ENCODE data around the gene ADRB2. TPM values are rescaled to one million over a fixed set of nuclear protein-coding genes. Genes with fewer than 3 reads are reported as not detected.

Gene ADRB2
- total RNA-seq, 4 donors from 2014 or later = 2.2 to 9.2 (median 3.0) TPM

GRCh38 chr5:148847456-148847855, 21.0 kb downstream of the ADRB2 start:
- Histone ChIP-seq H3K9me3 (no peaks in the 10 kb centered on the region), H3K4me3 (no peak overlapping the region), H3K27ac (no peak overlapping the region), H3K4me1 (no peaks in the 10 kb centered on the region), H3K36me3 (no peaks in the 10 kb centered on the region), H3K27me3 (no peaks in the 10 kb centered on the region)
- DNase-seq = no peak
- TF ChIP-seq CTCF (IDR thresholded peaks at IDR 0.05) (no peak), POLR2A (IDR thresholded peaks at IDR 0.05) (no peak)
- intact Hi-C loops (cut with DNase I; ENCODE audit: low total_unique reads) = no loop called here

GRCh38 chr5:148848393-148849031, 22.1 kb downstream of the ADRB2 start:
- Histone ChIP-seq H3K9me3 (no peaks in the 10 kb centered on the region), H3K4me1 (no peaks in the 10 kb centered on the region), H3K4me3 (no peak overlapping the region), H3K36me3 (no peaks in the 10 kb centered on the region), H3K27me3 (no peaks in the 10 kb centered on the region), H3K27ac (no peak overlapping the region)
- no peak for DNase-seq
- TF ChIP-seq POLR2A (IDR thresholded peaks at IDR 0.05) = no peak
- TF ChIP-seq CTCF (IDR thresholded peaks at IDR 0.05) = no peak
- intact Hi-C loops (cut with DNase I; ENCODE audit: low total_unique reads) = no loop called here

- Histone ChIP-seq H3K9me3 (no peaks in the 10 kb centered on the region), H3K36me3 (no peaks in the 10 kb centered on the region), H3K27me3 (no peaks in the 10 kb centered on the region), H3K27ac (no peak overlapping the region), H3K4me1 (no peaks in the 10 kb centered on the region), H3K4me3 (no peak overlapping the region)
- intact Hi-C loops (cut with DNase I; ENCODE audit: low total_unique reads) = no loop called here
- TF ChIP-seq CTCF (IDR thresholded peaks at IDR 0.05) (no peak), POLR2A (IDR thresholded peaks at IDR 0.05) (no peak)
- no peak for DNase-seq
These were observed 23.1 kb downstream of the ADRB2 start for GRCh38 chr5:148849461-148849860.

GRCh38 chr5:148850836-148851235, 24.4 kb downstream of the ADRB2 start:
- no peak overlapping the region for H3K27ac ChIP-seq
- intact Hi-C loops (cut with DNase I; ENCODE audit: low total_unique reads) = no loop called here

GRCh38 chr5:148853868-148854267, 27.5 kb downstream of the ADRB2 start:
- intact Hi-C loops (cut with DNase I; ENCODE audit: low total_unique reads) = no loop called here
- H3K4me3 ChIP-seq = no peak overlapping the region
- TF ChIP-seq POLR2A (IDR thresholded peaks at IDR 0.05) = no peak
- no peak for TF ChIP-seq CTCF (IDR thresholded peaks at IDR 0.05)
- H3K36me3 ChIP-seq = no peaks in the 10 kb centered on the region
- no peaks in the 10 kb centered on the region for H3K27me3 ChIP-seq
- H3K9me3 ChIP-seq = no peaks in the 10 kb centered on the region
- H3K4me1 ChIP-seq = no peaks in the 10 kb centered on the region
- no peak for DNase-seq
- no peak overlapping the region for H3K27ac ChIP-seq

More at GRCh38 chr5:148850836-148851235, 24.4 kb downstream of the ADRB2 start:
- Histone ChIP-seq H3K4me3 (no peak overlapping the region), H3K36me3 (no peaks in the 10 kb centered on the region), H3K4me1 (no peaks in the 10 kb centered on the region), H3K9me3 (no peaks in the 10 kb centered on the region), H3K27me3 (no peaks in the 10 kb centered on the region)
- no peak for DNase-seq
- TF ChIP-seq POLR2A (IDR thresholded peaks at IDR 0.05) = no peak
- TF ChIP-seq CTCF (IDR thresholded peaks at IDR 0.05) = no peak
